Occipital lobe (tissue), 2 donors: ENCODE measurements around the gene IFIT2. TPM values are rescaled to one million over a fixed set of nuclear protein-coding genes. Genes with fewer than 3 reads are reported as not detected.
"Not testable (repeated sequence)": the region's sequence is repeated elsewhere in the genome, so short reads cannot be mapped to it uniquely, and the experiment has no call there.

Experiments
- DNase-seq: peaks from one replicate; lab custom pipeline; 2025; lab: John Stamatoyannopoulos, UW
- total RNA-seq: library from RNA; depleted of rRNA; stranded (reverse); fragments of >200 nt; gene quantifications from one replicate; pipeline ENCODE4 v1.2.3, GENCODE V29; 2014

The IFIT2 gene
- total RNA-seq, 1 donor from 2014 or later, result 5.0 TPM

- DNase-seq, result no peak
These were observed 6.4 kb downstream of the IFIT2 start for GRCh38 chr10:89308266-89308665.

- DNase-seq, result no peak
These were observed 6.9 kb downstream of the IFIT2 start for GRCh38 chr10:89308736-89309135.

- no peak for DNase-seq
These were observed 7.6 kb downstream of the IFIT2 start for GRCh38 chr10:89309156-89310055.

- no peak for DNase-seq
These were observed 8.4 kb downstream of the IFIT2 start for GRCh38 chr10:89310056-89310893.

- no peak for DNase-seq
These were observed 11.1 kb downstream of the IFIT2 start for GRCh38 chr10:89312973-89313372.

GRCh38 chr10:89314676-89315075 lies 12.8 kb downstream of the IFIT2 start:
- DNase-seq, result no peak

- DNase-seq, result not testable (repeated sequence)
These were observed 16.2 kb downstream of the IFIT2 start for GRCh38 chr10:89318047-89318446.

GRCh38 chr10:89325081-89325480 lies 23.2 kb downstream of the IFIT2 start:
- DNase-seq, result not testable (repeated sequence)

- not testable (repeated sequence) for DNase-seq
These were observed 24.0 kb downstream of the IFIT2 start for GRCh38 chr10:89325856-89326255.

- DNase-seq, result peak; percentile 34
These were observed 26.1 kb downstream of the IFIT2 start, which contains the start of gene IFIT3 for GRCh38 chr10:89327803-89328441. Gene IFIT3, plus strand, starts transcription at chr10:89327997. Its CDS starts 77 bp downstream, at chr10:89328074.

GRCh38 chr10:89329151-89329550 lies 27.3 kb downstream of the IFIT2 start:
- no peak for DNase-seq

GRCh38 chr10:89330014-89330413 lies 28.2 kb downstream of the IFIT2 start:
- not testable (repeated sequence) for DNase-seq

- DNase-seq, result no peak
These were observed 28.8 kb downstream of the IFIT2 start for GRCh38 chr10:89330537-89331212.

- not testable (repeated sequence) for DNase-seq
These were observed 29.8 kb downstream of the IFIT2 start for GRCh38 chr10:89331487-89332122.

GRCh38 chr10:89332123-89332633 lies 30.3 kb downstream of the IFIT2 start:
- DNase-seq, result peak; percentile 16

- no peak for DNase-seq
These were observed 33.4 kb downstream of the IFIT2 start for GRCh38 chr10:89335226-89335625.

- DNase-seq, result no peak
These were observed 34.4 kb downstream of the IFIT2 start for GRCh38 chr10:89336241-89336640.

GRCh38 chr10:89337484-89337883 lies 35.6 kb downstream of the IFIT2 start:
- DNase-seq, result no peak

- DNase-seq, result no peak
These were observed 36.9 kb downstream of the IFIT2 start for GRCh38 chr10:89338713-89339112.

- DNase-seq, result no peak
These were observed 38.0 kb downstream of the IFIT2 start for GRCh38 chr10:89339875-89340274.
